Glomerular endothelial cell (primary cell): Measurements from ENCODE around the gene ZNF317. TPM values are rescaled to one million over a fixed set of nuclear protein-coding genes. Genes with fewer than 3 reads are reported as not detected.
A peak's percentile ranks its signal among the peaks of the same experiment; 100 is the strongest.

Source experiments
- DNase-seq: peaks from one replicate; pipeline ENCODE4 v3.0.0-alpha.2; 2011; ENCODE audit warnings: low read depth, low spot score; ENCODE audit errors: extremely low read depth
- total RNA-seq: library from RNA; depleted of rRNA; stranded (reverse); fragments of >200 nt; gene quantifications from 2 replicates; pipeline ENCODE4 v1.2.3, GENCODE V29; 2015

The ZNF317 gene
- total RNA-seq: 14.5 and 22.5 TPM in 2 replicates

DNA sequence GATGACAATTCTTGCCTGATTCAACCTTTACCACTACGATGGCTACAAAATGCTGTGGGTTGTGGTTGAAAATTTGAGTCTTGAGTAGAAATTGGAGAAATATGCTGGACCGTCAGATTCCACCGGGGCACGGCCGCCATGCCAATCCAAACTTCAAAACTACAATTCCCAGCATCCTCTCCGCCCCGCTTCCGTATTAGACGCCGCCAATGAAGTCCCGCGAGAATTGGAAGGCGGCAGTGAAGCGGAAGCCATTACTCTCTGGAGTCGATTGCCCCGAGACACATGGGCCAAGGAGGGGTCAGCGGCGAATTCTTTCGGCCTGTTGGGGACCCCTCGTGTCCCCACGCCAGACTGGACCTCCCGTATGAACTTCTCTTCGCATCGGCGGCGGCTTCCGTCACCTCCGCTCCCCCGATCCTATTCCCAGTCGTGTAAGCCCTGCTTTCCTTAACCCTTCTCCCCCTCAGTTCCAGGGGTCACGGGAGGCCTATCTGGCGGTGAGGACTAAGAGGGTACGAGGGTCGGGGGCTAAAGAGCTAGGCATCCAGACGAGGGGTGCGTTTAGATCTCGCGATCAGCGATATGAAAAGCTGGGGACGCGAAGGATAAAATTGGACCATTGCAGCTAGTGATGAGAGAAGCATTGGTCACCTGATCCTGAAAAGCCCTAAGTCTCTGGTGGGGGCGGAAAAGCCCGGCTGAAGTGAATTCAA, at the start of gene ZNF317:
Gene ZNF317 (plus strand): TSS at position 239 of the 716 bp plus-strand sequence. CDS start 15,620 bp downstream, outside the sequence.
- peak; percentile 62 for DNase-seq

DNA sequence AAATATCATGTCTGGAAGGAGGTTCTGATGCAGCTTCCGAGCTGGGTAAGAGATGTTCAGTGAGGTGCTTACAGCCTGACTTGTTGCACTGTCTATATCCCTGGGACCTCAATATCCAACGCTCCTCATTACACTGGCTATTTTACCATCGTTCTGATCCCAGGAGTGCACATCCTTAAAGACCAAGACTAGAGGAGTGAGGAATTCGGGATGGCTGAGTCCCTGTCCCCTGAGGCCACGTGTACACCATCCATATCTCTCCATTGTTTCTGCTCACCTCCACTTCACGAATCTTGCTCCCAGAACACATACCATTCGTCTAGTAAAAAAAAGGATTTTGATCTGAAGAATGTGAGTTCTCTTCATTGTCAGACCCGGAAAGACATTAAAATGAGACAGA, 32.8 kb upstream of the ZNF317 start, which contains the start of gene OR7G2:
Gene OR7G2 (minus strand): TSS at position 101 of the 400 bp plus-strand sequence. CDS start 4,232 bp downstream, outside the sequence.
- no peak for DNase-seq

DNA sequence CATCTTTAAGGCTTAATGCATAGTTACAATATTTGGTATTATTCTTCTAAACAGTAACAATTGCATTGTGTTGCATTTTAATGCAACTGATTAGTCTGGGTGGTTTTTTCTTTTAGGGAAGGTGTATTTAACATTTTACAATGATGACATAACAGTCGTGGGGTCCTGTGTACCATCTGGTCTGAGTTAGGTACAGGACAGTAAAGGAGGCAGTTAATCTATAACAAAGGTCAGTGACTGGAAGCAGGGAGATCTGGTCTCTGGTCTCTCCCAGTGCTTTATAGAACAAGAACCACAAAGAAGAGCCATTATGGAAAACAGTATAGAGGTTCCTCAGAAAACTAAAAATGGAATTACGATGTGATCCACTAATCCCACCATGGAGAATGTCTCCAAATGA, 30.2 kb upstream of the ZNF317 start:
- no peak for DNase-seq

DNA sequence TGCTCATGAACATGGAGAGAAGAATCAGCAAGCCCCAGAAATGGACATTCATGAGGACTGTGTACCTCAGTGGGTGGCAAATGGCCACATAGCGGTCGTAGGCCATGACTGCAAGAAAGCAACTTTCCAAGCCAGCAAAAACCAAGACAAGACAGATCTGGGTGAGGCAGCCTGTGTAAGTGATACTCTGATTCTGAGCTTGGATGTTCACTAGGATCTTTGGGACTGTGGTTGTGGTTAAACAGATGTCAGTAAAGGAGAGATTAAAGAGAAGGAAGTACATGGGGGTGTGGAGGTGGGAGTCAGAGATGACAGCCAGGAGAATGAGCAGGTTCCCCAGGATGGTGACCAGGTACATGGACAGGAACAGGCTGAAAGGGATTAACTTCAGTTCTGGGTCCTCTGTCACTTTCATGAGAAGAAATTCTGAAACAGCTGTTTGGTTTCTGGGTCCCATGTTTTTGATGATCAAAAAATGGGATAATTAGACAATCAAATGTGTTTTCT, 24.8 kb upstream of the ZNF317 start, which contains the start of gene OR7G1:
Gene OR7G1 (minus strand): TSS at position 457 of the 507 bp plus-strand sequence. CDS start 0 bp downstream, at position 457.
- no peak for DNase-seq

DNA sequence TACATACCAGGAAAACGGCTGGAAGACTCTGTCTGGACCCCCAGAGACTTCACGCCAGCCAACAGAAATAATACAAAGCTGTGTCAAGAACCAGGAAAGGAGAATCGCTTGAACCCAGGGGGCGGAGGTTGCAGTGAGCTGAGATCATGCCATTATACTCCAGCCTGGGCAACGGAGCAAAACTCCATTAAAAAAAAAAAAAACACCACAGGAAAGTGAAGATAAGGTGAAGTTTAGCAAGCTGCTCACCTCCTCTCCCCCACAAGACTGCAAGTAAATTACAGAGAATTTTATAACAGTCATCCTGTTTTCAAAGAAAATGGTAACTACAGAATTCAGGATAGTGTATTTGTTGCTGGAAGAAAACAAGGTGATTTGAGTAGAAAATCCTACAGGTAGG, 23.6 kb upstream of the ZNF317 start:
- no peak for DNase-seq

DNA sequence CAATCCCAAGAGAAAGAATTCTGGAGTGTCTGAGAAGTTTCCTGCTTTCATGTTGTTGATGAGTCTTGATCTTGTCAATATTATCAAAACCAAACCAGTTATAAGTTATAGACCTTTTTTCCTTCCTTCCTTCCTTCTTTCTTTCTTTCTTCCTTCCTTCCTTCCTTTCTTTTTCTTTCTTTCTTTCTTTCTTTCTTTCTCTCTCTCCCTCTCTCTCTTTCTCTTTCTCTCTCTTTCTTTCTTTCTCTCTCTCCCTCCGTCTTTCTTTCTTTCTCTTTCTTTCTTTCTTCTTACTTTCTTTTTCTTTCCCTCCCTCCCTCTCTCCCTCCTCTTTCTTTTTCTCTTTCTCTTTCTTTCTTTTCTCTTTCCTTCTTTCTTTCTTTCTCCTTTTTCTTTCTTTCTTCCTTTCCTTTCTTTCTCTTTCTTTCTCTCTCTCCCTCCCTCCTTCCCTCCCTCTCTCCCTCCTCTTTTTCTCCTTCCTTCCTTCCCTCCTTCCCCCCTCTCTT, 13.2 kb upstream of the ZNF317 start, which contains the start of gene OR7G3:
Gene OR7G3 (minus strand): TSS at position 51 of the 506 bp plus-strand sequence. CDS start 0 bp downstream, at position 51.
- DNase-seq: no peak

DNA sequence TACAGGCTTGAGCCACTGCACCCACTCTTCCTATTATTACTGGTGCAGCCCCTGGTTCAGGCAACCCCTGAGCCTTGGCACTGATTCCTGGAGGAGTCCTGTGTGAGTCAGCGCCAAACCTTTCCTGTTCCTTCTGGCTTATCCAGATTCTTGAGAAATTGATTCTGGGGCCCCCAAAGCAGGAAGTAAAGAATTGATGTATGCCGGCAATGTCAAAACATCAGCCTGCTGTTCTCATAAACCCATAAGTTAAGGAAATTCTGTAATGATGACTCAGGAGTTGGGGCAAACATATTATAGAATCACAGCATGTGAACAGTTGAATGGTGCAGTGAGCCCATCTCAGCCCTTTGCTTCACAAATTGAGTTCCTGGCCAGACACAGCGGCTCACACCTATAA, 12.0 kb upstream of the ZNF317 start:
- DNase-seq: peak; percentile 87

DNA sequence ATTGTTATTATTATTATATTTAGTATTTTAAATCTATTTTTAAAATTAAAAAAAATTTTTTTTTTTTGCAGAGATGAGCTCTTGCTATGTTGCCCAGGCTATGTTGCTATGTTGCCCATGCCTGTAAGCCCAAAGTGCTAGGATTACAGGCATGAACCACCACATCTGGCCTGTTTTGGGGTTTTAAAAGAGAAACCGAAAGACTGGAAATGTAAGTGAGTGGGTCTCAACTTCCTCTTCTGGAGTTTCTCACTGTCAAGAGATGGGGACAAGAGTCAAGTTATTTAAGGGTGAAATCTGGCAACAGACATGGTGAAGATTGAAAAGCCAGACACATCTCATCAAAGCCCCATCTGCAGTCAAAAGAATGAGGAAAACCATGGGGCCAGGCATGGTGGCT, 9.2 kb upstream of the ZNF317 start:
- no peak for DNase-seq

DNA sequence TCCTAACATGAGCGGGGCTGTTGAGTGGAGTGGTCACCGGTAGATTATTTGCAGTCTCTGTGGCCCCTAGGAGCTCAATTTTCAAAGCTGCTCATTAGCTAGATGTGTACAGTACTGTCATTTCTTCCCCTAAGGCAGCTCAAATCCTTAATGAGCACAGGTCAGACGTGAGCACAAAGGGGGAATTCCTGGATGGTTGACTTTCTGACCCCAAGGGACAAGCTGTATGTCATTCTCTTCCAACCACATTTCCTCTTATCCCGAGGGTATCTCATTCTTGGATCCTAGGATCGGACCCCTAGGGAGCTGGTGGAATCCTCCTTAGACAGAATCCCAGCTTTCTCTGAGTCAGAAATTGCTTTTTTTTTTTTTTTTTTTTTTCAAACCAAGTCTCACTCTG, 7.8 kb upstream of the ZNF317 start:
- no peak for DNase-seq

DNA sequence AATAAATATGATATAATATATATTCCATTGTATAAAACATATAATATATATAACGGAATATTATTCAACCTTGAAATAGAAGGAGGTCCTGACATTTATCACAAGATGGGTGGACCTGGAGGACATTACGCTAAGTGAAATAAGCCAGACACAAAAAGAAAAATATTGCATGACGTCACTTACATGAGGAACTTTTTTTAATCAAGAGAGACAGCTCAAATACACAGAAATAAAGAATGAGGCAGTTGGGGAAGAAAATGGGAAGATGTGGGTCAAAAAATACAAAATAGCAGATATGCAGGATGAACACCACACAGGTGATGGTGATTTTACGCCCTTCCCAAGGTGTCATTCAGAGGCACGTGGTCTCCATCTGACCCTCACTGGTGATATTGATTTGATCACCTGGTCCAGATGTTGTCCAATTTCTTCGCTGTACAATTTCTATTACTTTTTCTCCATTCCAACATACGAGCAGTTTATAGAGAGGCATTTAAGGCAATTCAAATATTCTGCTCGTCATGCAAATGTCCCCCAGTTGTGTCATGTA, 513 bp upstream of the ZNF317 start:
- no peak for DNase-seq

DNA sequence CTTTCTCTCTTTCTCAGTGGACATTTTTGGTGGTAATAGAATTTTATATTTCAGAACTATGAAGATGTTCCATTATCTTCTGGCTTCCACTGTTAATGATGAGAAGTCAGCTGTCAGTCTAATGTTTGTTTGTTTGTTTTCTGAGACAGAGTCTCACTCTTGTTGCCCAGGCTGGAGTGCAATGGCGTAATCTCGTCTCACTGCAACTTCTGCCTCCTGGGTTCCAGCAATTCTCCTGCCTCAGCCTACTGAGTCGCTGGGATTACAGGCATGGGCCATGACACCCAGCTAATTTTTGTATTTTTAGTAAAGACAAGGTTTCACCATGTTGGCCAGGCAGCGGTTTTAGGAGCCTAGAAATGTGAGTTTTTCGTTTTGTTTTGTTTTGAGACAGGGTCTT, 4.7 kb downstream of the ZNF317 start:
- DNase-seq: no peak

DNA sequence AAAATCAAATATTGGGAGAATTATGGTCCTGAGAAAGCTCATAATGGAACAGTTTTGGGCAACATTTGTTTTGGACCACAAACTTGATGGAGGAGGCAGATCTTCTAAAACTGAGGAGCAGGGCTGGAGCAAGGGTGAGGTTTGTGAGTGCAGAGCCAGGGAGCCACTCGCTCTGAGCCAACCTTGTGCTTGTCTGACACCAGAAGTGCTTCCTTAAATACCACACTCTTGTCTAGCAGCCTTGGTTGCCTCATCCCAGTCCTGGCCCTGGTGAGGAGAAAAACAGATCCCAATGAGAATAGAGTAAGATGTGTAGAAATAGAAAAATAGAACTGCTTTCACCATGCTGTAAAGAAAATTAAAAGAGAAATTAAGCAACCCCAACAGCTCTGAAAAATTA, 6.7 kb downstream of the ZNF317 start:
- no peak for DNase-seq

DNA sequence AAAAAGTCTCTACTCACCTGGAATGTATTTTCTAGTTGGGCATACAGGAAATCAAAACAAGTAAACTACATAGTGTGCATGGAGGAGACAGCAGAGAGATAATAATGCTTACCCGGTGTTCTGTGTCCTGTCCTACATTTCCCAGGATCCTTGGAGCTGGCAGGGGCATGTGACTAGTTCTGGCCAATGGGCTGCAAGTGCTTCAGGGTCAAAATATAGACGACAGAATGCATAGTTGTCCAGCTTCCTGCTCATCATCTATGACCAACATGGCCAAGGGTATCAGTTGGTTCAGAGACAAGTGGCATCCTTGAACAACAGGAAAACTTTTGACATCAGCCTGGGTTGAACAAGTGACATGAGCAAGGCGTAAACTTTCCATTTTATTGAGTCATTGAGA, 8.5 kb downstream of the ZNF317 start:
- no peak for DNase-seq

DNA sequence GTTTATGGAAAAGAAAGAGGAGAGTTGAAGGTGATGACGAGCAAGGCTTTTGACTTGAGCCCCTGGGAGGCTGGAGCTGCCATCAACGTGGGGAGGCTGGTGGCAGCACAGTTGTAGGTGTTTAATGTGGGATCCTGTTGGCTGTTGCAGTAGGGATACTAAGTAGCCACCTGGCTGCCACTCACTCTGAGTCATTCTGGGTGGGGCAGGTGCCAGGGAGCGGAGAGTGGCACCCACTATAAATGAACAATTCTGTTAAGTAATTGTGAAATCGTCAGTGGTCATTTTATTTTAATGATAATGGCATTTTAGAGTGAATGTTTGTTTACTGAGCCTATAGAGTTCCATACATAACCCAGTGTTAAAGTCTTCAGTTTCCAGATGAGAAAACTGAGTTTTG, 9.8 kb downstream of the ZNF317 start:
- no peak for DNase-seq

DNA sequence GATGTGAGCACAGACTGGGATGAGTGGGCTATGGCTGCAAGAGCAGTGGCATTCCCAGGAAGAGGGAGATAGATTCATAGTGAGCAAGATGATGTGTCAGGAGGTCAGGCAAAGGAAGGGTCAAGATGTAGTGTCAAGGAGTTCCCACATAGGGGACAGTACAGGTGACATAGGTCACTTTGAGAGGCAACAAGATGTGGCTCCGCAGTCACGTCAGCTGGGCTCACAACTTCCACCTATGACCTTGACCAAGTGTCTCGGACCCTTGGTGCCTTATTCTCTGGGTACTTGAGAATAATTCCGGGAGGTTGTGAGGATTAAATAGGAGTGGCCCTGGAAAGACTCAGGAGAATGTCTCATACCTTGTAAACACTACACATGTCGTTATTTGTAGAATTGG, 10.5 kb downstream of the ZNF317 start:
- DNase-seq: no peak

DNA sequence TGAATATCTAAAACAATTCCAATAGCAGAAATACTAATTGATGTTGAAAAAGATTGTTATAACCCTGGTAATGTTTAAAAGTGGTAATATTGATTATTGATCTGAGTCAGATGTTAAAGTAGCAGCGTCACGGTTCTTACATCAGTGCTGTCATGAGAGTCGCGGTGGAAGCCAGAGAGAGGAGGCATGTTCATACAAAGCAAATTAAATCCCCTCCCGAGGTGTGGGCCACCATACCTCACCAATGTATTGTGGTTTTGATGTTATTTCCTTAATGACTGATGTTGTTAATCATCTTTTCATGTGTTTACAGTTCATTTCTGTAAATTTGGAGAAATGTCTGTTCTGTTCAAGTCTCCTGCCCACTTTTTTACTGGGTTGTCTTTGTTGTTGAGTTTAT, 11.2 kb downstream of the ZNF317 start:
- DNase-seq: no peak

DNA sequence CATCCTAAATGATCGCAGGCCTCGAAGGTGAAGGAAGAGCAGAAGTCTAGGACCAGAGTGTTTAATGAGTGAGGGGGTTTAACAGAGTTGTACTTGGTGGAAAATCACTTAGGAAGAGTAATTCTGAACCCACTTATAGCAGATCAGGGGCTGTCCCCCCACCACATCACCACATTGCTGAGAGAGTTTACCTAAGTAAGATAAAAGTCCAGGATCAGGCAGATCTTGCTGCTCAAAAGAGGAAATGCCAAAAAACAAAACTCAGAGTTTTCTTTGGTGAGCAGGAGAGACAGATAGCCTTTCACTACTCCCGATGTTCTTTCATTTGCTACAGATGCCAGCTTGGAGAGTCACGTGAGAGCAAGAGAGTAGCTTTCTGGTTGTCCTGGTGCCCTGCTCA, 15.4 kb downstream of the ZNF317 start:
- no peak for DNase-seq

DNA sequence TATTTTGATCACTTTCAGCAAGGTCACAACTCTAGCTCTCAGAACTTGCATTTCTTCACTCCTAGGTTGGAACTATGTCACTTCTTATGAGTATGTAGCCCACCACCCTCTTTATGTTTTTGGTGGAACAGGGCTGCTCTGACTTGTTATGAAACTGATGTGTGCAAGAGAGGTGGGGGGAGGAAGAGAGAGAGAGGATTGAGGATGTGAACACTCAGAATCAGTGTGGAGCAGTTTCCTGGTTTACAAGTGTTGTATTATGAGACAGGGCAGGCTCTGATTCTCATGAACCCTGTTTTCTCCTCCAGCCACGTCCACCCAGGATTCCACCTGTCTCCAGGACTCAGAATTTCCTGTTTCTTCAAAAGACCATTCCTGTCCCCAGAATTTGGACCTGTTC, 16.1 kb downstream of the ZNF317 start:
- DNase-seq: no peak

DNA sequence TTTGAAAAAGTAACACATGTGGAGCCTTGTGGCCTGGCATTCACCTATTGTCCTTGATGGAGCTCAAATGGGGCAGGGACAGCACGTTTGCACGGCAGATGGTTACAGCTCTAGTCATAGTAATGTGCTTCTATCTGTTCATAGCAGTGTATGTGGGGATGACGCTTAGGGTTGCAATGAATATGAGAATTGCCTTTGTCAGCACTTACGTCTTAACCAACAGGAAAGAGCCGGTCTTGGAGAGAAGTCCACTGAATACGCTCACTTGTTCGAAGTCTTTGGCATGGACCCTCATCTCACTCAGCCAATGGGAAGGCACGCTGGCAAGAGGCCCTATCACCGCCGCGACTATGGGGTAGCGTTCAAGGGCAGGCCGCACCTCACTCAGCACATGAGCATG, 19.7 kb downstream of the ZNF317 start:
- DNase-seq: no peak

DNA sequence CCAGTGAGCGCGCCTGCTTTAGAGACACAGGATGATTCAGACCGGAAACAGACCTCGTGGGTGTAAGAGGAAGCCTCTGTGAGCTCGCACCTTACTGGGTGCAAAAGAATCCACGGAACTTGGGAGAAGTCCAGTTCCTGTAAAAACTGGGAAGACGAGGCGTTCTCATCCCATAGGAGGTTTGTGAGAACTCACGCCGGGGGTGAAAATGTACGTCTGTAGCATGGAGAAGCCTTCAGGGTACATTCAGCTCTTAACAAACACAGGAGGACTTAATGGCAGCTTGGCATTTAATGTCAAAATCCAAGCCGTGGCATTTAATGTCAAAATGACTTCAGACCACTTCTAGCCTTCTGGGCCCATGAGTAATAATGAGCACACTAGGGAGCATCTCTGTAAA, 21.2 kb downstream of the ZNF317 start:
- no peak for DNase-seq

DNA sequence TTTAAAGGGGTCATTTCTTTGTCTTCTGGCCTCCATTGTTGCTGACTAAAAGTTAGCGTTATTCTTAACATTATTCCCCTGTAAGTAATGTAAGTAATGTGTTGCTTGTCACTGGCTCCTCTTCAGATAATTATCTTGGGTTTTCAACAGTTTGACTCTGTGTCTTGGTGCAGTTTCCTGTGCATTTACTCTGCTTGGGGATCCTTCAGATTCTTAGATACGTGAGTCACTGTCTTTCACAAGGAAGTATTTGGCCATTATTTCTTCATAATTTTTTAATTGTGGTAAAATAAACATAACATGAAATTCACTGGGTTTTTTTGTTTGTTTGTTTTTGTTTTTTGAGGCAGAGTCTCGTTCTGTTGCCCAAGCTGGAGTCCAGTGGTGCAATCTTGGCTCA, 25.1 kb downstream of the ZNF317 start:
- no peak for DNase-seq

DNA sequence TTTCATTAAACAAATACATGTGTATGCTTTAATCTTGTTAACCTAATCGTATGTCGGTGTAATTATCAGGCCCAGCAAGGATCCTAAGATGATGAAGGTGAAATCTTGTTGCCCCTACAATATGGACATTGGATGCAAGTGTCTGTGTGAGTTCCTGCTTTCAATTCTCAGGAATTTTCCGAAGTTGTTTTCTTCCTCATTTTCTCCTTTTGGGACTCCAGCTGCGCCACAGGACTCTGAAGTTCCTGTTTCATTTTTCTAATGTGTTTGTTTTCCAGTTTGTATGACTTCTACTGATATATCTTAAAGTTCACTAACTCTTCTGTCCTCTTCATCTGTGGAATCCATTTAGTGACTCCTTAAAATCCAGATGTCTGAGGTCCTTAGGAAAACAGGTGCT, 26.6 kb downstream of the ZNF317 start:
- no peak for DNase-seq
